ENCODE results near the gene P2RX4. TPM values are rescaled to one million over a fixed set of nuclear protein-coding genes. Genes with fewer than 3 reads are reported as not detected.

Gene P2RX4
- total RNA-seq, 2 donors from 2014 or later, result 21.8 to 21.9 TPM

GRCh38 chr12:121175383-121176119, 34.4 kb upstream of the P2RX4 start:
- no peak for TF ChIP-seq CTCF (IDR thresholded peaks at IDR 0.05)
- DNase-seq (ENCODE audit: low spot score), result peak; percentile 60
- no peak overlapping the region for H3K27ac ChIP-seq

GRCh38 chr12:121176826-121177529, 33.0 kb upstream of the P2RX4 start:
- Histone ChIP-seq H3K27ac (no peak overlapping the region), H3K4me3 (no peak overlapping the region)

More at GRCh38 chr12:121175383-121176119, 34.4 kb upstream of the P2RX4 start:
- Histone ChIP-seq H3K9me3 (no peaks in the 10 kb centered on the region), H3K4me3 (no peak overlapping the region), H3K27me3 (no peaks in the 10 kb centered on the region), H3K4me1 (no peaks in the 10 kb centered on the region), H3K36me3 (no peaks in the 10 kb centered on the region)

GRCh38 chr12:121181181-121181580, 28.7 kb upstream of the P2RX4 start:
- no peaks in the 10 kb centered on the region for H3K27me3 ChIP-seq
- no peaks in the 10 kb centered on the region for H3K36me3 ChIP-seq
- no peak overlapping the region for H3K27ac ChIP-seq
- TF ChIP-seq CTCF (IDR thresholded peaks at IDR 0.05), result no peak
- no peaks in the 10 kb centered on the region for H3K9me3 ChIP-seq
- no peak for DNase-seq (ENCODE audit: low spot score)
- H3K4me1 ChIP-seq, result no peaks in the 10 kb centered on the region
- no peak overlapping the region for H3K4me3 ChIP-seq

More at GRCh38 chr12:121176826-121177529, 33.0 kb upstream of the P2RX4 start:
- TF ChIP-seq CTCF (IDR thresholded peaks at IDR 0.05), result no peak
- no peaks in the 10 kb centered on the region for H3K27me3 ChIP-seq
- no peaks in the 10 kb centered on the region for H3K9me3 ChIP-seq
- no peaks in the 10 kb centered on the region for H3K36me3 ChIP-seq
- no peak for DNase-seq (ENCODE audit: low spot score)
- H3K4me1 ChIP-seq, result no peaks in the 10 kb centered on the region

GRCh38 chr12:121182222-121182893, 27.6 kb upstream of the P2RX4 start:
- H3K27me3 ChIP-seq, result no peaks in the 10 kb centered on the region
- no peak for TF ChIP-seq CTCF (IDR thresholded peaks at IDR 0.05)
- H3K9me3 ChIP-seq, result no peaks in the 10 kb centered on the region
- no peak overlapping the region for H3K27ac ChIP-seq
- H3K4me1 ChIP-seq, result no peaks in the 10 kb centered on the region
- no peak overlapping the region for H3K4me3 ChIP-seq
- no peaks in the 10 kb centered on the region for H3K36me3 ChIP-seq
- DNase-seq (ENCODE audit: low spot score), result no peak

- Histone ChIP-seq H3K4me1 (no peaks in the 10 kb centered on the region), H3K27ac (no peak overlapping the region), H3K36me3 (no peaks in the 10 kb centered on the region), H3K27me3 (no peaks in the 10 kb centered on the region), H3K4me3 (no peak overlapping the region), H3K9me3 (no peaks in the 10 kb centered on the region)
- no peak for TF ChIP-seq CTCF (IDR thresholded peaks at IDR 0.05)
- no peak for DNase-seq (ENCODE audit: low spot score)
Measured at GRCh38 chr12:121184425-121184824, 25.5 kb upstream of the P2RX4 start.
